GM12864 (cell line): ENCODE data around the gene RESF1.

Source experiments
- DNase-seq: peaks from one replicate; pipeline ENCODE4 v3.0.0-alpha.2; 2011; ENCODE audit warnings: low read depth
- H3K4me3 ChIP-seq: 2 replicates; pipeline ENCODE4 v1.5.1; 2011; ENCODE audit warnings: mild to moderate bottlenecking, low read depth, low read length, control low read depth
- TF ChIP-seq, protein P1 (sequence below): IDR thresholded peaks from 2 replicates; pipeline ENCODE4 v1.5.1; 2011; ENCODE audit warnings: low read depth, mild to moderate bottlenecking, moderate library complexity, low read length, control low read depth, inconsistent platforms; ENCODE audit errors: missing control alignments

Gene RESF1

DNA sequence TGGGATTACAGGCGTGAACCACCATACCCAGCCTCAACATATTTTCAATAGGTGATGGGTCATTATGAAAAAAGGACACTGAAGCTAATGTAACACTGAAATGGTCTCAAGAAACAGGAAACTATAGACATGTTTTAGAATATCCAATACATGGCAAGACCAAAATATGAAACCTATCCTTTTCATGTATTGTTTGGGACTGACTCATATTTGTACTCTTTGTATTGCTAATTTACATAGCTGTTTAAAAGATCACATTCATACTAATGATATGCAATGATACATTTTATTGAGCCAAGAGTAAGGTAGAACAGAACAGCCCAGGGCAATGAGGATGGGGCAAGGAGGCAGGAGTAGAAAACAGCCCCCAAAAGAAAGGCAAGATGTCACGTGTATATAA is 32.6 kb downstream of the RESF1 start:
- no peak for DNase-seq
- no peak overlapping the region for H3K4me3 ChIP-seq
- TF ChIP-seq, protein P1, sequence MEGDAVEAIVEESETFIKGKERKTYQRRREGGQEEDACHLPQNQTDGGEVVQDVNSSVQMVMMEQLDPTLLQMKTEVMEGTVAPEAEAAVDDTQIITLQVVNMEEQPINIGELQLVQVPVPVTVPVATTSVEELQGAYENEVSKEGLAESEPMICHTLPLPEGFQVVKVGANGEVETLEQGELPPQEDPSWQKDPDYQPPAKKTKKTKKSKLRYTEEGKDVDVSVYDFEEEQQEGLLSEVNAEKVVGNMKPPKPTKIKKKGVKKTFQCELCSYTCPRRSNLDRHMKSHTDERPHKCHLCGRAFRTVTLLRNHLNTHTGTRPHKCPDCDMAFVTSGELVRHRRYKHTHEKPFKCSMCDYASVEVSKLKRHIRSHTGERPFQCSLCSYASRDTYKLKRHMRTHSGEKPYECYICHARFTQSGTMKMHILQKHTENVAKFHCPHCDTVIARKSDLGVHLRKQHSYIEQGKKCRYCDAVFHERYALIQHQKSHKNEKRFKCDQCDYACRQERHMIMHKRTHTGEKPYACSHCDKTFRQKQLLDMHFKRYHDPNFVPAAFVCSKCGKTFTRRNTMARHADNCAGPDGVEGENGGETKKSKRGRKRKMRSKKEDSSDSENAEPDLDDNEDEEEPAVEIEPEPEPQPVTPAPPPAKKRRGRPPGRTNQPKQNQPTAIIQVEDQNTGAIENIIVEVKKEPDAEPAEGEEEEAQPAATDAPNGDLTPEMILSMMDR, result no peak

DNA sequence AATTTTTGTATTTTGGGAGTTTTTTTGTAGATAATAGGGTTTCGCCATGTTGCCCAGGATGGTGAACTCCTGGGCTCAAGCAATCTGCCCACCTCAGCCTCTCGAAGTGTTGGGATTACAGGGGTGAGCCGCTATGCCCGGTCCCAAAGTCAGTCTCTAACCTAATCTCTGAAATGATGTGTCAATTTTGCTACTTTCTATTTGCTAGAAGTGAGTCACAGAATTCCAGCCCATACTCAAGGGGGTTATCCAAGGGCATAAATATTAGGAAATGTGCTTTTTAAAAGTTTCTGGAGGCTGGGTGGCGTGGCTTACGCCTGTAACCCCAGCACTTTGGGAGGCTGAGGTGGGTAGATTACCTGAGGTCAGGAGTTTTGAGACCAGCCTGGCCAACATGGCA is 40.5 kb downstream of the RESF1 start:
- DNase-seq, result no peak
- TF ChIP-seq, protein P1, result no peak
- H3K4me3 ChIP-seq, result no peak overlapping the region

- TF ChIP-seq, protein P1, result no peak
- H3K4me3 ChIP-seq, result no peak overlapping the region
- DNase-seq, result no peak
Measured at GRCh38 chr12:32000373-32001005, 41.3 kb downstream of the RESF1 start.

DNA sequence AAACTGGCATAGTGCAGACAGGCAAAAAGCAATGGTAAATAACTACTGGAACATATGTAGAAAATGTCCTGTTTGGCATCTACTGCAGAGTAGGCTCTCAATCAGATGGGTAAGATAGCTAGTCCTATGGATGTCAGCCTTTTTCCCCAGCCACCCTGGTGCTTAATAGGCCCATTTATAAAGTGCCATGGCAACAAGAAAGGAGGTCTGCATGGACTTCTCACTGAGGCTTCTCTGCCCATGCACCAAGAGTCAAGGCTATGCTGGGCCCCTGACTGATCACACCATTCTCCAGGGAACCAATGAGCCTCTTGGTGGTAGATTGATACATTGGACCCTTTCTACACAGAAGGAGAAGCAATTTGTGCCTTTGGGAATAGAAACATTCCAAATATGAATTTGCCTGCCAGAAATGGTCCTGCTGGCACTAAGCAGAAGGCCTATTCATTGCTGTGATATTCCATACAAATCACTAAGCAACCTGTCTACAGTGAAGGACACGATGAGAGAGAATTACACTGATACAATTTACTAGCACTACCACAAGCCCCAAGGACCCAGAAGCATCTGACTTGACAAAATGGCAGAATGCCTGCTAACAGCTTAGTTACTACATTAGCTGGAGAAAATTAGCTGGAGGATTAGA is 43.8 kb downstream of the RESF1 start:
- no peak for DNase-seq
- TF ChIP-seq, protein P1, result no peak
- H3K4me3 ChIP-seq, result no peak overlapping the region

DNA sequence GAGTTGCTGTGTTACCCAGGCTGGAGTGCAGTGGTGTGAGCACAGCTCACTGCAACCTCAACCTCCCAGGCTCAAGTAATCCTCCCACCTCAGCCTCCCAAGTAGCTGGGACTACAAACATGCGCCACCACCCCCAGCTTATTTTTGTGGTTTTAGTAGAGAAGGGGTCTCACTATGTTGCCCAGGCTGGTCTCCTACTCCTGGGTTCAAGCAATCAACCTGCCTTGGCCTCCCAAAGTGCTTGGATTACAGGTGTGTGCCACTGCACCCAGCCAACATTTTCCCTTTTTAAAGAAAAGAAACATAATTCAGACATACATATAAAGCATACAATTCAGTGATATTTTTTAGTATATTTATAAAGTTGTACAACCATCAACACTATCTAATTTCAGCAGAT is 44.4 kb downstream of the RESF1 start:
- TF ChIP-seq, protein P1, result no peak
- H3K4me3 ChIP-seq, result no peak overlapping the region
- DNase-seq, result no peak

- no peak overlapping the region for H3K4me3 ChIP-seq
- no peak for DNase-seq
- TF ChIP-seq, protein P1, result no peak
Measured at GRCh38 chr12:32005496-32006125, 46.4 kb downstream of the RESF1 start.
